Measurements from ENCODE around the gene TNXB.
A peak's percentile ranks its signal among the peaks of the same experiment; 100 is the strongest.

Gene TNXB, protein sequence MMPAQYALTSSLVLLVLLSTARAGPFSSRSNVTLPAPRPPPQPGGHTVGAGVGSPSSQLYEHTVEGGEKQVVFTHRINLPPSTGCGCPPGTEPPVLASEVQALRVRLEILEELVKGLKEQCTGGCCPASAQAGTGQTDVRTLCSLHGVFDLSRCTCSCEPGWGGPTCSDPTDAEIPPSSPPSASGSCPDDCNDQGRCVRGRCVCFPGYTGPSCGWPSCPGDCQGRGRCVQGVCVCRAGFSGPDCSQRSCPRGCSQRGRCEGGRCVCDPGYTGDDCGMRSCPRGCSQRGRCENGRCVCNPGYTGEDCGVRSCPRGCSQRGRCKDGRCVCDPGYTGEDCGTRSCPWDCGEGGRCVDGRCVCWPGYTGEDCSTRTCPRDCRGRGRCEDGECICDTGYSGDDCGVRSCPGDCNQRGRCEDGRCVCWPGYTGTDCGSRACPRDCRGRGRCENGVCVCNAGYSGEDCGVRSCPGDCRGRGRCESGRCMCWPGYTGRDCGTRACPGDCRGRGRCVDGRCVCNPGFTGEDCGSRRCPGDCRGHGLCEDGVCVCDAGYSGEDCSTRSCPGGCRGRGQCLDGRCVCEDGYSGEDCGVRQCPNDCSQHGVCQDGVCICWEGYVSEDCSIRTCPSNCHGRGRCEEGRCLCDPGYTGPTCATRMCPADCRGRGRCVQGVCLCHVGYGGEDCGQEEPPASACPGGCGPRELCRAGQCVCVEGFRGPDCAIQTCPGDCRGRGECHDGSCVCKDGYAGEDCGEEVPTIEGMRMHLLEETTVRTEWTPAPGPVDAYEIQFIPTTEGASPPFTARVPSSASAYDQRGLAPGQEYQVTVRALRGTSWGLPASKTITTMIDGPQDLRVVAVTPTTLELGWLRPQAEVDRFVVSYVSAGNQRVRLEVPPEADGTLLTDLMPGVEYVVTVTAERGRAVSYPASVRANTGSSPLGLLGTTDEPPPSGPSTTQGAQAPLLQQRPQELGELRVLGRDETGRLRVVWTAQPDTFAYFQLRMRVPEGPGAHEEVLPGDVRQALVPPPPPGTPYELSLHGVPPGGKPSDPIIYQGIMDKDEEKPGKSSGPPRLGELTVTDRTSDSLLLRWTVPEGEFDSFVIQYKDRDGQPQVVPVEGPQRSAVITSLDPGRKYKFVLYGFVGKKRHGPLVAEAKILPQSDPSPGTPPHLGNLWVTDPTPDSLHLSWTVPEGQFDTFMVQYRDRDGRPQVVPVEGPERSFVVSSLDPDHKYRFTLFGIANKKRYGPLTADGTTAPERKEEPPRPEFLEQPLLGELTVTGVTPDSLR (N-terminal part only)

DNA sequence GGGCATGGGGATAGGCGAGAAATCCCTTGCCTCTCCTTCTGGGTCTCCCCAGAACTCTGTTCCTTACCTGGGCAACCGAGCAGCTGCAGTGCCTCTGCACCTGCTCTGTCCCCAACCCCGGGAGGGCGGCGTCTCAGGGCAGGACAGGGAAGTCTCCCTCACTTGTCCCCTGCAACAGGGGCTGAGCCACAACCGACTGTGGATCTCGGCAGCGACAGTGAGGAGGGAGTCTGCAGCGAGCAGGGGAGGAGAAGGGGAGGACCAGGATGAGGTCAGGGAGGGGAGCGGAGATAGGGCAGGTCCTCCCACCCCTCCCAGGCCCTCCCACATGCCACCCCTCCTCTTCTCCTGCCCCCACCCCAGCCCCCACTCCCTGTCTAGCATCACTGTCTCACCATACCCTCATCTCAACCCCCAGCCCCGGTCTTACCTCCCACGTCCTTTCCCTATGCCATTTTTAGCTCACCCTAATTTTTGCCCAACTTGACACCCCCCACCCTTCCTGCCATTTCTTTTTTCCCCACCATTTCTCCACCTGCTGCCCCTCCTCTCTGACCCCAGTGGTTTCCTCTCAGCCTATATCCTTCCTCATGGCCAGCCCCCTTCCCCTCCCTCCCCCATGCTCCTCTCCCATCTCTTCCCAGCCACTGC is at the start of gene TNXB:
Gene TNXB (minus strand): TSS at position 225 of the 651 bp plus-strand sequence. CDS start 11,140 bp downstream, outside the sequence.
- H3K4me3 Mint-ChIP-seq, result no peak within 1 kb of the TSS
- peak within 1 kb of the TSS; percentile 50 for H3K27ac Mint-ChIP-seq (ENCODE audit: low read depth)
- H3K4me1 Mint-ChIP-seq, result peaks cover 35% of the 10 kb centered on the region

DNA sequence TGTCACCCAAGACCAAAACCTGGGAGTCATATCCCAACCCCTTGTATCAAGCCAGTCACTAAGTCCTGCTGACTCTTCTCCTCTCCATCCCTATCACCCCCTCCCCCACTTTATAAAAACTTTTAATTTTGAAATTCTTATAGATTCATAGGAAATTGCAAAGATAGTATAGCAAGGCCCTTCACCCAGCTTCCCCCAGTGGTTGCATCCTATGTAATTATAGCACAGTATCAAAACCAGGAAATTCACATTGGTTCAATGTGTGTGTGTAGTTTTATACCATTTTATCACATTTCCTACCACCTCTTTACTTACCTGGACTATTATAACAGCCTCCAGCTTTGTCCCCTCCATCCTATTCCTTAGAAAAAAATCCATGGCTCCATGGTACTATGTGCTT is 48.9 kb upstream of the TNXB start:
- ATAC-seq (replicated peaks; ENCODE audit: extremely low read depth, poor library complexity, severe bottlenecking) (no peak), DNase-seq (ENCODE audit: low spot score in 2 of 2) (no peak)
- no peaks in the 10 kb centered on the region for H3K9me3 Mint-ChIP-seq
- peaks cover 32% of the 10 kb centered on the region for H3K4me1 Mint-ChIP-seq
- no peak overlapping the region for H3K4me3 Mint-ChIP-seq
- H3K27me3 Mint-ChIP-seq, result no peaks in the 10 kb centered on the region
- H3K27ac Mint-ChIP-seq (ENCODE audit: low read depth), result no peak overlapping the region
- H3K36me3 Mint-ChIP-seq (ENCODE audit: insufficient read depth), result peaks cover 12% of the 10 kb centered on the region

More for the DNA sequence above, at the start of gene TNXB:
- H3K9me3 Mint-ChIP-seq, result no peaks in the 10 kb centered on the region
- ATAC-seq (replicated peaks; ENCODE audit: extremely low read depth, poor library complexity, severe bottlenecking) (peak; percentile 36), DNase-seq (ENCODE audit: low spot score in 2 of 2) (no peak)
- H3K27me3 Mint-ChIP-seq, result peaks cover 50% of the 10 kb centered on the region
- H3K36me3 Mint-ChIP-seq (ENCODE audit: insufficient read depth), result peaks cover 1% of the 10 kb centered on the region

DNA sequence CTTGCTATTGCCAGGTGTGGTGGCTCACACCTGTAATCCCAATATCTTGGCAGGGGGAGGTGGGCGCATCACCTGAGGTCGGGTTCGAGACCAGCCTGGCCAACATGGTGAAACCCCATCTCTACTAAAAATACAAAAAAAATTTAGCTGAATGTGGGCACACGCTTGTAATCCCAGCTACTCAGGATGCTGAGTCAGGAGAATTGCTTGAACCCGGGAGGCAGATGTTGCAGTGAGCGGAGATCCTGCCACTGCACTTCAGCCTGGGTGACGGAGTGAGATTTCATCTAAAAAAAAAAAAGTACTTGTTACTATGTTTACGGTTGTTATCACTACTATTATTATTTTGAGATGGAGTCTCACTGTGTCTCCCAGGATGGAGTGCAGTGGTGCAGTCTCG is 47.8 kb upstream of the TNXB start:
- H3K4me1 Mint-ChIP-seq, result peaks cover 41% of the 10 kb centered on the region
- H3K27me3 Mint-ChIP-seq, result no peaks in the 10 kb centered on the region
- no peak overlapping the region for H3K4me3 Mint-ChIP-seq
- H3K27ac Mint-ChIP-seq (ENCODE audit: low read depth), result no peak overlapping the region
- DNase-seq (ENCODE audit: low spot score in 2 of 2), result no peak
- ATAC-seq (replicated peaks; ENCODE audit: extremely low read depth, poor library complexity, severe bottlenecking), result no peak
- H3K9me3 Mint-ChIP-seq, result no peaks in the 10 kb centered on the region
- H3K36me3 Mint-ChIP-seq (ENCODE audit: insufficient read depth), result peaks cover 12% of the 10 kb centered on the region

DNA sequence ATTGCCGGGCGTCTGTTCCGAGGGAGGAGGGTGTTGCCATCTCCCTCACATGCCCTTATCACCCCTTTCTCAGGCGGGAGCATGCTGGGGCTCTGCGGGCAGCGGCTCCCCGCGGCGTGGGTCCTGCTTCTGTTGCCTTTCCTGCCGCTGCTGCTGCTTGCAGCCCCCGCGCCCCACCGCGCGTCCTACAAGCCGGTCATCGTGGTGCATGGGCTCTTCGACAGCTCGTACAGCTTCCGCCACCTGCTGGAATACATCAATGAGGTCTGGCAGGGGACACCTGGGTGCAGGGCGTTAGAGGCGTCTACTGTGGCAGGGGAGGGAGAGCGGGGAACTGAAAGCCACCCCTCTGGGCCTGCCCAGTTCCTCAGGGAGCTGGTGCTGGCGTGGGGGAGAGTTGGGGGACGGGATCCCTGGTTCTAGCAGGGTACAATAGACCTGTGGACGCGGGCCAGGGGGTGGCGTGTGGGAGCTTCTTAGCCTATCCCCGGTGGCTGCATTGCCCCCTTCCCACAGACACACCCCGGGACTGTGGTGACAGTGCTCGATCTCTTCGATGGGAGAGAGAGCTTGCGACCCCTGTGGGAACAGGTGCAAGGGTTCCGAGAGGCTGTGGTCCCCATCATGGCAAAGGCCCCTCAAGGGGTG is 45.5 kb upstream of the TNXB start:
- H3K36me3 Mint-ChIP-seq (ENCODE audit: insufficient read depth), result peaks cover 12% of the 10 kb centered on the region
- H3K4me3 Mint-ChIP-seq, result peak overlapping the region; percentile 87
- DNase-seq (ENCODE audit: low spot score in 2 of 2) (peak; percentile 49 to 51), ATAC-seq (replicated peaks; ENCODE audit: extremely low read depth, poor library complexity, severe bottlenecking) (peak; percentile 70)
- H3K27me3 Mint-ChIP-seq, result peaks cover 19% of the 10 kb centered on the region
- no peaks in the 10 kb centered on the region for H3K9me3 Mint-ChIP-seq
- H3K4me1 Mint-ChIP-seq, result peaks cover 52% of the 10 kb centered on the region
- peak overlapping the region; percentile 83 for H3K27ac Mint-ChIP-seq (ENCODE audit: low read depth)

DNA sequence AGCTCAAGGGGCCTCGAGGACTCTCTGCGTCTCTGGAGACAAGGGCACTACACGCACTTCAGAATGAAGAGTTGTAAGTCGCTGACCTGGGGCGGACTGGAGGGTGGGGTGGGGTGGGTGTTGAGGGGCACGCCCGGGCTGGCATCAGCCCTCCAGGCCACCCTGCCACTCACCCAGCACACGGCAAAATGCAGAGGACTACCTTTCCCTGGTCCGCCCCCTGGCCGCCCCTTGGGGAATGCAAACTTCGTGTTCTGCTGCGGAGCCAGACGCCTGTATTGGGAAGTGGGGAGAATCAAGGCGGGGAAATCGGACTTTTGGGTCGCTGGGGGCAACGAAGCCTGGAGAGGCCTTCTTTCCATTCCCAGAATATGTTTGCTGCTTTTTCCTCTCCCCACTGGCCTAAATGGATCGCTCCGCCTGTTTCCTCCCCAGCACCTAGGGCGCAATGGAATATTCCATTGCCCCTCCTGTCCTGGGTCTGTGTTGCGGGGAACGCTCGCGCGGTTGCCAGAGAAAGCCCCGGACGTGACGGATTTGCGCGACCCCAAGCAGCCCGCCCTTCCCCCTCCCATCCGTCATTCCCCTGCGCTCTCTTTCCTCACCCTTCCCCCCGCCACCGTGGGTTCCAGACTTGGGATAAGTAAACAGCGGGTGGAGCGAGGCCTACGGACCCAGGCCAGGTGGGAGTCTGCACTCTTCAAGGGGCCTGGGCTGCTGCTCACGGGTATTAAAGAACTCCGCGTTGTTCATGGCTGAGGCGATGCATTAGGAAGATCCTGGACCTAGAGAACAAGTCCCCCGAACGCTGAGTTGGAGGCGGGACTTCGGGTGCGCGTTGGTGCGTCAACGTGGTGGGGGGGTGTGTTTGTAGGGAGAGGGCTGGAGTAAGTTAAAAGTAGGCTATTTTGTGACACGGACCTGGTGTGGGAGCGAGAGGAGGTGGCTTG is 44.7 kb upstream of the TNXB start, which contains the start of gene PPT2:
Gene PPT2 (plus strand): TSS at position 578 of the 950 bp plus-strand sequence. CDS start 454 bp downstream, outside the sequence.
- Mint-ChIP-seq H3K4me1 (peaks cover 56% of the 10 kb centered on the region), H3K36me3 (ENCODE audit: insufficient read depth) (peaks cover 13% of the 10 kb centered on the region), H3K27ac (ENCODE audit: low read depth) (peak within 1 kb of the TSS; percentile 83), H3K27me3 (peaks cover 27% of the 10 kb centered on the region), H3K9me3 (no peaks in the 10 kb centered on the region), H3K4me3 (peak within 1 kb of the TSS; percentile 87)
- peak; percentile 52 to 65 for DNase-seq (ENCODE audit: low spot score in 2 of 2)
- peak; percentile 79 for ATAC-seq (replicated peaks; ENCODE audit: extremely low read depth, poor library complexity, severe bottlenecking)

DNA sequence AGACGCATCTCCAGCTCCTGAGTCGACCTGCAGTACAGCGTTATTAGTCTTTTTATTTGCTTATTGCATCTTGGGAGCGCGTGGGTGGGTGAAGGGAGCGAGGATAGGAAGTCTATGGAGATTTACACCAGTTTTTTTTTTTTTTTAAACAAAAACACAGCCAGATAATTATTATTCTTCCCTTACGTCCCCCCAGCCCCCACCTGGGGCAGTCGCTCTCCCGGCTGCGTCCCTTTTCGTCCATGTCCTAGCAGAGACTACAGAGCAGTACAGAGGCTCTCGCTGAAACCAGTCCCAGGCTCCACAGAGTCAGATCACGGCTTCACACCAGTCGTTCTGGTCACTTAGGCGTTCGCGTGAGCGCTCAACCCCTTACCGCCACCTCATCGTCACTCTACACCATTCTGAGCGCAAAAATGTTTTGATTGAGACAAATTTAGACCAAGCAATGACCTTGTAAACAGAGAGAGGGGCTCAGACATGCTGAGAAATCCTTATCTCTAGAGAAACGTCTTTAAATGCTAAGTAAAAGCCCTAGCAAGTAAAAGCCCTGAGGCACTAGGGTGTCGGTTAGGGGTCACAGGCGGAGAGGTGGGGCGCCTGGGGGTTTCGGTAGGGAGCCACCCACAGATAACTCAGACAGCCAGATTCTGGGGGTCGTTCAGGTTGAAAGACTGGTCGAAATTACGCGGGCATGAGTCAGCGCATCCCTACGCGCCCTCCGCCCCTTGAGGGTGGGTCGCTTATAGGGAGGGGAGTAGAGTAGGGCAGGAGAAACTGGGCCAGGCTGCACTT is 43.8 kb upstream of the TNXB start:
- Mint-ChIP-seq H3K27me3 (peaks cover 36% of the 10 kb centered on the region), H3K9me3 (no peaks in the 10 kb centered on the region), H3K36me3 (ENCODE audit: insufficient read depth) (peaks cover 14% of the 10 kb centered on the region), H3K27ac (ENCODE audit: low read depth) (peak overlapping the region; percentile 83), H3K4me3 (peak overlapping the region; percentile 87), H3K4me1 (peaks cover 60% of the 10 kb centered on the region)
- DNase-seq (ENCODE audit: low spot score in 2 of 2) (no peak), ATAC-seq (replicated peaks; ENCODE audit: extremely low read depth, poor library complexity, severe bottlenecking) (no peak)

DNA sequence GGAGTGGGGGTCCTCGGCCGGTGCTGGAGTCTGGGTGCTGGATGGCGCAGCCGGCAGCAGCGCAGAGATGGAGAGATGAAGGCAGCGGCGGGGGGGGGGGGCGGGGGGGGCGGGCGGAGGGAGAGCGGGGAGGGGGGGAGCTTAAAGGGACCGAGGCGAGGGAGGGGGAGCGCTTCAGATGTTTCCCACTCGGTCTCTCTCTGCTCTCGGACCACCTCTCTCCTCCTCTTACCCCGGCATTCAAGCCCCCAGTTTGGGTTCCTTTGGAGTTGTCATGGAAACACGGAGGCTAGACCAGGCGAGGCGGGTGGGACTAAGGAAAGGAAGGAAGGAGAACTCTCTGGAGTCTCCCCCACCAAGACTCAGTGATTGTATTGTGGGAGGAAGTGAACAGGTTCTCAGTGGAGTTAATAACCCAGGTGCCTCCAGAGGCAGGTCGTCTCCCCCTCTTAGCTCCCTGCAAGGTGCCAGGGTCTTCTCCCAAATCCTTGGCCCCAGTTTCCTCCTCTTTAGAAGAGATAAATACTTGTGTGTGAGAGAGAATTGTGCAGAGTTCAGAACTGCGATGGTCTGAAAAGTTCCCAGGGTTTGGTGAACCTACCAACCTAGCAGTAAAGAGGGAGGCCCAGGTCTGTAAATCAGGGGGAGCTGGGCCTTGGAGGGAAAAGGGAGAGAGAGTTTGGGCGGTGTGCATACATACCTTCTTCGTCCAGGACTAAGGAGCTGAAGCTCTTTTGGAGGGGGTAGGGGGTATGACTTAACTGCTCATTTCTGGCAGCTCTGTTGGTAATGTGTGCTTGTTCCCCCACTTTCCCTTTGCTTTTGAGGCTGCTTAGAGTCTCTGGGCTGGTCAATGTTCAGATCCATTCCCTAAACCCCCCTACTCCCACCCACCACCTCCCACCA is 43.0 kb upstream of the TNXB start, which contains the start of gene PRRT1:
Gene PRRT1 (minus strand): TSS at position 77 of the 906 bp plus-strand sequence. CDS start 112 bp downstream, outside the sequence.
- peaks cover 68% of the 10 kb centered on the region for H3K4me1 Mint-ChIP-seq
- peak within 1 kb of the TSS; percentile 83 for H3K27ac Mint-ChIP-seq (ENCODE audit: low read depth)
- no peak for ATAC-seq (replicated peaks; ENCODE audit: extremely low read depth, poor library complexity, severe bottlenecking)
- peaks cover 12% of the 10 kb centered on the region for H3K36me3 Mint-ChIP-seq (ENCODE audit: insufficient read depth)
- H3K27me3 Mint-ChIP-seq, result peaks cover 42% of the 10 kb centered on the region
- no peak for DNase-seq (ENCODE audit: low spot score in 2 of 2)
- no peaks in the 10 kb centered on the region for H3K9me3 Mint-ChIP-seq
- peak within 1 kb of the TSS; percentile 87 for H3K4me3 Mint-ChIP-seq

DNA sequence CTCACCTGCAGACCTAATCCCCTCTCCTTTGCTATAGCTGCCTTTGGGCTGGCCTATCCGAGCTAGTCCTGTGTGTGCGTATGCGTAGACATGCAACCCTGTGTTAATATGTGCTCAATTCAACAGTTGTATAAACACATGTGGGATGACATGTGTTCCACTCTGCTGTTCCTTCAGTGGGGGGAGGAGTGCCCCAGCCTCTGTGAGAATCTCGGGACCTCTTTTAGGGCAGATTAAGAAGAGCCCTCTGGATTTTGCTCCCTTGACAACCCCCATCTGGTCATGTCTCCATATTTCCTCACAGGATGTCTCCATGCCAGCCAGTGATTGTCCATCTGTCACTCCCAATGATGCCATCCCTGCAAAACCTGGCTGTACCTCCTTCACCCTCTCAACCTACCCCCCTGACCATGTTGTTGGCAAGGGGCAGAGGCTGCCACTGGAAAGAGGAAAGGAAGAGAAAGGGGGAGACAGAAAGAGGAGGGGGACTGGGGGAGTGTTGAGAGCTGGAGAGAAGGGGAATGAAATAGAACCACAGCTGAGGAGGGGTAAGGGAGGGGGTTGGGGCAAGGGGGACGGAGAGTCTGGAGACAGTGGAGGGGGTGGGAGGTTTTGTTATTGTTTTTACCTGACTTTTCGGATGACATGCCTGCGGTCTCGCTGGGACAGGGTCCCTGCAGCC is 42.2 kb upstream of the TNXB start:
- Mint-ChIP-seq H3K27ac (ENCODE audit: low read depth) (no peak overlapping the region), H3K9me3 (no peaks in the 10 kb centered on the region), H3K27me3 (peaks cover 50% of the 10 kb centered on the region), H3K36me3 (ENCODE audit: insufficient read depth) (peaks cover 12% of the 10 kb centered on the region), H3K4me1 (peaks cover 68% of the 10 kb centered on the region), H3K4me3 (peak overlapping the region; percentile 5)
- ATAC-seq (replicated peaks; ENCODE audit: extremely low read depth, poor library complexity, severe bottlenecking) (no peak), DNase-seq (ENCODE audit: low spot score in 2 of 2) (no peak)

Measured in central memory CD8-positive, alpha-beta T cell (primary cell).